ENCODE measurements around the gene UCN.
"Not testable (repeated sequence)": the region's sequence is repeated elsewhere in the genome, so short reads cannot be mapped to it uniquely, and the experiment has no call there.

Gene UCN

DNA sequence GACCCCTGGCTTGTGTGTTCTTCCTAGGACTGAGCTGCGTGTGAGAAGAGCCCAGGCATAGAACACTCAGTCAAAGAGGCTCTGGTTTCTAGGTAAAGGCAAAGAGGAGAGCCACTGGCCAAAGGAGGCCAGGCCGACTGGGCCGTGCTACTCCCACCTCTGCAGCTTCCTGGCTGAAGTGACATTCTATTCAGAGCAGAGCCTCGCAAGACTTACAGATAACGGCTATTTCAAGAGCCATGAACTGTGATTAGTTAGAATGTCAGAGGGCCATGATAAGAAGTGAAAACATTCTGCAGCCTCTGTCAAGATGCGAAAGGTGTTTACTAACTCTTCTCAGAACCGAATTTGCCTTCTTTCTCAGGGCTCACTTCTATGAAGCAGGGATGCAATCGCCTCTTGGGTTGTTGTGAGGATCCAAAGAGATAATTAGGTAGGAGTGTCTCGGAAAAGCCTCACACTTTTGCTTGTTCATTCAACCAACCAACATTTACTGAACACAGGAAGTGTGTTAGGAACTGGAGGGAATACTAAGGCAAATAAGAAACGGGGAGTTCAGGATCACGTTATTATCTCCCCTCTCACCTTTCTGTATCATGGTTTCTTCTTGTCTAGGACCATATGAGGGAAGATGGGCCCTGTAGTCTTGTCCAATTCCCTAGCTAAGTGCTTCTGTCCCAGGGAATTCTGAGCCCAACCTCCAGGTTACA, 36.5 kb downstream of the UCN start:
- no peak overlapping the region for H3K4me3 ChIP-seq (ENCODE audit: low read depth, low read length)
- TF ChIP-seq CTCF (IDR thresholded peaks at IDR 0.05; ENCODE audit: borderline replicate concordance, insufficient read depth, low read depth, low read length) = no peak

DNA sequence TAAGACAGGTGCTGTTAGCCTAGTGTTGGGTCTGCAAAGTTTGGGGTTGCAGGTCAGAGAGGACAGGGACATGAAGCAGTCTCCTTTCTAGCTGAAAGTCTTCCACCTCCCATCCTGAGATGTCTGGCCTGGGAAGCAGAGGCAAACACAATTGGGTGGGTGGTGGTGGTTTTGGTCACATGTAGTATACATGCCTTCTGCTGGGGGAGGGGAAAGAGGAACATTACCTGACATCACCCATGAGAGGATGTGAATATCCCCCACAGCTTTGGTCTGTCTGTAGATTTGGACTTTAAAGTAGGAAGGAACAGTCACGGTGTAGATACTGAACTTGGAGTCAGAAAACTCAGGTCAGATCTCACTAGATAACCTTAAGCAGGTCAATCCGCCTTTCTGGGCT, 37.6 kb downstream of the UCN start:
- no peak for TF ChIP-seq CTCF (IDR thresholded peaks at IDR 0.05; ENCODE audit: borderline replicate concordance, insufficient read depth, low read depth, low read length)
- no peak overlapping the region for H3K4me3 ChIP-seq (ENCODE audit: low read depth, low read length)

- no peak for TF ChIP-seq CTCF (IDR thresholded peaks at IDR 0.05; ENCODE audit: borderline replicate concordance, insufficient read depth, low read depth, low read length)
- no peak overlapping the region for H3K4me3 ChIP-seq (ENCODE audit: low read depth, low read length)
Measured at GRCh38 chr2:27270131-27270530, 38.1 kb downstream of the UCN start.

GRCh38 chr2:27268296-27268695, 39.9 kb downstream of the UCN start:
- not testable (repeated sequence) for H3K4me3 ChIP-seq (ENCODE audit: low read depth, low read length)

- no peak for TF ChIP-seq CTCF (IDR thresholded peaks at IDR 0.05; ENCODE audit: borderline replicate concordance, insufficient read depth, low read depth, low read length)
- H3K4me3 ChIP-seq (ENCODE audit: low read depth, low read length) = no peak overlapping the region
Measured at GRCh38 chr2:27265536-27265870, 42.7 kb downstream of the UCN start.

GRCh38 chr2:27264753-27265535, 43.3 kb downstream of the UCN start:
- peak overlapping the region; percentile 43 for H3K4me3 ChIP-seq (ENCODE audit: low read depth, low read length)
- peak; percentile 79 for TF ChIP-seq CTCF (IDR thresholded peaks at IDR 0.05; ENCODE audit: borderline replicate concordance, insufficient read depth, low read depth, low read length)

DNA sequence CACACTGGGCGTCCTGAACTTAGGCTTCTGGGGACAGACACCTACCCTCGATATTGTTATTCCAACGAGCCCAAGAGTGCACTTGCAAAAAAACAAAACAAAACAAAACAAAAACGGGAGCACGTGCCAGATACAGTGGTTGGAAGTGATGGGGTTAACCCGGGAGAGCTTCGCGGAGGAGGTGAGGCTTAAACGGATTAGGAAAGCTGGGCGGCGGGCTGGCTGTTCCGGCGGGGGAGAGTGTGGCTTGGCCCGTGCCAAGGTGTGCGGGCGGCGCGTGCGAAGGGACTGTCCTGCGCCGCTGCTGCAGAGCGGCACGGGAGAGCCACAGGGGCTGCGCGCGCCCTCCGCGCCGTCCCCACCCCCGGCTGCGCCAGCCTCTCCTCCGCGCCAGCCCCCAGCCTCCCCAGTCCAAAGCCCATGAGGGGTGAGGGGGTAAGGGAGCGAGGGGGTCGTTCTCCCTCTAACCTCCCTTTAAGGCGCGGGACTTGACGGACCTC, 43.9 kb downstream of the UCN start:
- TF ChIP-seq CTCF (IDR thresholded peaks at IDR 0.05; ENCODE audit: borderline replicate concordance, insufficient read depth, low read depth, low read length) = no peak
- peak overlapping the region; percentile 43 for H3K4me3 ChIP-seq (ENCODE audit: low read depth, low read length)

All from GM12875 (cell line).